ENCODE results near the gene KPNA3. TPM values are rescaled to one million over a fixed set of nuclear protein-coding genes. Genes with fewer than 3 reads are reported as not detected.

The KPNA3 gene
- total RNA-seq, 1 experiment from 2014 or later: 14.4 TPM

- Histone ChIP-seq H3K4me1 (ENCODE audit: insufficient read depth, low read length) (peaks cover 18% of the 10 kb centered on the region), H2AFZ (ENCODE audit: low read length) (no peak overlapping the region), H3K9me2 (replicated peaks; ENCODE audit: low read length) (no peaks in the 10 kb centered on the region), H3F3A (ENCODE audit: low read length, unreplicated experiment) (no peaks in the 10 kb centered on the region), H3K4me2 (ENCODE audit: low read length) (peak overlapping the region; percentile 93), H4K20me1 (ENCODE audit: low read length) (peaks cover 25% of the 10 kb centered on the region), H3K27me3 (ENCODE audit: low read length) (no peaks in the 10 kb centered on the region), H3K27ac (ENCODE audit: low read length) (no peak overlapping the region), H3K9ac (ENCODE audit: low read length) (no peak overlapping the region), H3K36me3 (ENCODE audit: low read depth, low read length) (no peaks in the 10 kb centered on the region), H3K9me3 (ENCODE audit: low read length) (no peaks in the 10 kb centered on the region), H3K4me3 (ENCODE audit: low read length) (peak overlapping the region; percentile 80), H3K79me2 (ENCODE audit: low read length) (peaks cover 69% of the 10 kb centered on the region)
- POLR2A ChIA-PET (ENCODE audit: unreplicated experiment): no interaction called here
- ATAC-seq (no peak), DNase-seq (no peak)
- TF ChIP-seq EZH2phosphoT487 (IDR thresholded peaks at IDR 0.05; ENCODE audit: borderline replicate concordance, low read length): no peak
- TF ChIP-seq EZH2 (IDR thresholded peaks at IDR 0.05; ENCODE audit: low read length, unreplicated experiment): no peak
- no peak for TF ChIP-seq CTCF (conservative IDR thresholded peaks at IDR 0.05; ENCODE audit: low read depth, low read length)
- CTCF ChIA-PET: no interaction called here
- BruUV-seq (replicated peaks): no TSS peak
- intact Hi-C loops (cut with micrococcal nuclease): loop anchor here (2.0 to 5.0 kb wide), 2 partner anchors 58 to 121 kb away; no protein-coding TSS in a partner anchor
These were observed 2.5 kb downstream of the KPNA3 start for GRCh38 chr13:49789968-49790367.

GRCh38 chr13:49786401-49787008 is 6.0 kb downstream of the KPNA3 start:
- no peak overlapping the region for H3K9ac ChIP-seq (ENCODE audit: low read length)
- no peak overlapping the region for H3K4me3 ChIP-seq (ENCODE audit: low read length)
- no peaks in the 10 kb centered on the region for H3K27me3 ChIP-seq (ENCODE audit: low read length)
- DNase-seq (no peak), ATAC-seq (no peak)
- intact Hi-C loops (cut with micrococcal nuclease): no loop called here
- H4K20me1 ChIP-seq (ENCODE audit: low read length): peaks cover 25% of the 10 kb centered on the region
- H3K36me3 ChIP-seq (ENCODE audit: low read depth, low read length): no peaks in the 10 kb centered on the region
- H3K27ac ChIP-seq (ENCODE audit: low read length): no peak overlapping the region
- ChIA-PET POLR2A (ENCODE audit: unreplicated experiment) (interaction anchor here (0.6 kb wide), 1 partner anchor 268 kb away, joined by 6 read pairs; no protein-coding TSS in a partner anchor), CTCF (no interaction called here)
- H3K79me2 ChIP-seq (ENCODE audit: low read length): peaks cover 98% of the 10 kb centered on the region
- H3K4me2 ChIP-seq (ENCODE audit: low read length): no peak overlapping the region
- no peaks in the 10 kb centered on the region for H3K9me3 ChIP-seq (ENCODE audit: low read length)
- H3F3A ChIP-seq (ENCODE audit: low read length, unreplicated experiment): no peaks in the 10 kb centered on the region
- TF ChIP-seq EZH2phosphoT487 (IDR thresholded peaks at IDR 0.05; ENCODE audit: borderline replicate concordance, low read length) (no peak), EZH2 (IDR thresholded peaks at IDR 0.05; ENCODE audit: low read length, unreplicated experiment) (no peak), CTCF (conservative IDR thresholded peaks at IDR 0.05; ENCODE audit: low read depth, low read length) (no peak)
- no TSS peak for BruUV-seq (replicated peaks)
- H2AFZ ChIP-seq (ENCODE audit: low read length): no peak overlapping the region
- peaks cover 15% of the 10 kb centered on the region for H3K4me1 ChIP-seq (ENCODE audit: insufficient read depth, low read length)
- no peaks in the 10 kb centered on the region for H3K9me2 ChIP-seq (replicated peaks; ENCODE audit: low read length)

- ATAC-seq (no peak), DNase-seq (no peak)
- ChIA-PET CTCF (no interaction called here), POLR2A (ENCODE audit: unreplicated experiment) (interaction anchor here (0.6 kb wide), 1 partner anchor 94 kb away, joined by 7 read pairs; the partner anchor contains the start of gene EBPL)
- H3K36me3 ChIP-seq (ENCODE audit: low read depth, low read length): no peaks in the 10 kb centered on the region
- no TSS peak for BruUV-seq (replicated peaks)
- peaks cover 13% of the 10 kb centered on the region for H4K20me1 ChIP-seq (ENCODE audit: low read length)
- H3K4me2 ChIP-seq (ENCODE audit: low read length): no peak overlapping the region
- no peaks in the 10 kb centered on the region for H3F3A ChIP-seq (ENCODE audit: low read length, unreplicated experiment)
- no peaks in the 10 kb centered on the region for H3K9me2 ChIP-seq (replicated peaks; ENCODE audit: low read length)
- TF ChIP-seq CTCF (conservative IDR thresholded peaks at IDR 0.05; ENCODE audit: low read depth, low read length): no peak
- TF ChIP-seq EZH2phosphoT487 (IDR thresholded peaks at IDR 0.05; ENCODE audit: borderline replicate concordance, low read length): no peak
- no peak for TF ChIP-seq EZH2 (IDR thresholded peaks at IDR 0.05; ENCODE audit: low read length, unreplicated experiment)
- H2AFZ ChIP-seq (ENCODE audit: low read length): no peak overlapping the region
- H3K27ac ChIP-seq (ENCODE audit: low read length): no peak overlapping the region
- intact Hi-C loops (cut with micrococcal nuclease): no loop called here
- no peaks in the 10 kb centered on the region for H3K9me3 ChIP-seq (ENCODE audit: low read length)
- H3K27me3 ChIP-seq (ENCODE audit: low read length): no peaks in the 10 kb centered on the region
- peaks cover 5% of the 10 kb centered on the region for H3K4me1 ChIP-seq (ENCODE audit: insufficient read depth, low read length)
- H3K4me3 ChIP-seq (ENCODE audit: low read length): no peak overlapping the region
- peaks cover 97% of the 10 kb centered on the region for H3K79me2 ChIP-seq (ENCODE audit: low read length)
- no peak overlapping the region for H3K9ac ChIP-seq (ENCODE audit: low read length)
These were observed 7.5 kb downstream of the KPNA3 start for GRCh38 chr13:49784886-49785570.
